ENCODE data around the gene ILKAP.

ILKAP gene

DNA sequence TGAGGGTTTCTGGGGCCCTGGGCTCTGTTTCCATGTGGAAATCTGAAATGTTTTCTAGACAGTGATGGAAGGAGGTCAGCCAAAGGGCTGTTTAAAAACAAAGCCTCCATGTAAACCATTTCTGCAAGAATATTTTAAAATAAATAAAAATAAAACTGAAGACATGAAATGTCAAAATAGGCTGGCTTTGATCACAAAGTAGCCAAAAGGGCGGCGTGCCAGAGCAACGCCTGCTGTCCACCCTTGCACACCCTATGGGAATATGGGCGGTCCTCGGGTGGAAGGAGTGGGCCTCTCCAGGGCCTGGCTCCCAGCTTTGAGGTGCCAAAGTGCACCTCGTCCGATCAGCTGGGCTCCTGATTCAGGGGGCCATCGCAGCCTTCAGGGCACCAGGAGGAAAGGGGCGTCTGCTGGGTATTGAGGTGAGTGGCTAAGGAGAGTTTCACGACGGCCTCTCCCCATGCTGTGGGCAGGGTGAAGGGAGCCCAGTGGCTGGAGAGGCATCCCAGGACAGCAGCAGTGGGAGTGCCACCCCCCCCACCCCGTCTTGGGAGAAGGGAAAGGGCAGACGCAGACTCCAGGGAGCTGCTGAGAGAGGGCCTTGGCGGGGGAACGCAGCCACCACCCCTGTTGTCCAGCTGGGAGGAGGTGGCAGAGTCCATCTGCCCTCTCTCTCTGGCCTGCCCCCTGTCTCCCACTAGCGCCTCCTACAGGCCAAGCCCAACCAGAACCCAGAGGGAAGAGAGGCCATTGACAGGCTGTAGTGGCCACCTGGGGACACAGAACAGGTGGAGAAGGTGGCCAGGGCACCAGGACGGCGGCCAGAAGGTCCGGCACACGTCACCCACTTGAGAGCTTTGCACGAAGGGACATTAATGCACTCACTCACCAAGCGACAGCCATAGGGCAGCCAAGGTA, 50.5 kb downstream of the ILKAP start:
- no peaks in the 10 kb centered on the region for H3K27me3 ChIP-seq (ENCODE audit: insufficient read depth, poor library complexity, severe bottlenecking)
- no peak overlapping the region for H3K27ac ChIP-seq (replicated peaks)
- TF ChIP-seq, protein P1, sequence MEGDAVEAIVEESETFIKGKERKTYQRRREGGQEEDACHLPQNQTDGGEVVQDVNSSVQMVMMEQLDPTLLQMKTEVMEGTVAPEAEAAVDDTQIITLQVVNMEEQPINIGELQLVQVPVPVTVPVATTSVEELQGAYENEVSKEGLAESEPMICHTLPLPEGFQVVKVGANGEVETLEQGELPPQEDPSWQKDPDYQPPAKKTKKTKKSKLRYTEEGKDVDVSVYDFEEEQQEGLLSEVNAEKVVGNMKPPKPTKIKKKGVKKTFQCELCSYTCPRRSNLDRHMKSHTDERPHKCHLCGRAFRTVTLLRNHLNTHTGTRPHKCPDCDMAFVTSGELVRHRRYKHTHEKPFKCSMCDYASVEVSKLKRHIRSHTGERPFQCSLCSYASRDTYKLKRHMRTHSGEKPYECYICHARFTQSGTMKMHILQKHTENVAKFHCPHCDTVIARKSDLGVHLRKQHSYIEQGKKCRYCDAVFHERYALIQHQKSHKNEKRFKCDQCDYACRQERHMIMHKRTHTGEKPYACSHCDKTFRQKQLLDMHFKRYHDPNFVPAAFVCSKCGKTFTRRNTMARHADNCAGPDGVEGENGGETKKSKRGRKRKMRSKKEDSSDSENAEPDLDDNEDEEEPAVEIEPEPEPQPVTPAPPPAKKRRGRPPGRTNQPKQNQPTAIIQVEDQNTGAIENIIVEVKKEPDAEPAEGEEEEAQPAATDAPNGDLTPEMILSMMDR (IDR thresholded peaks at IDR 0.05; ENCODE audit: insufficient read depth, low read length), result no peak
- TF ChIP-seq, protein P2, sequence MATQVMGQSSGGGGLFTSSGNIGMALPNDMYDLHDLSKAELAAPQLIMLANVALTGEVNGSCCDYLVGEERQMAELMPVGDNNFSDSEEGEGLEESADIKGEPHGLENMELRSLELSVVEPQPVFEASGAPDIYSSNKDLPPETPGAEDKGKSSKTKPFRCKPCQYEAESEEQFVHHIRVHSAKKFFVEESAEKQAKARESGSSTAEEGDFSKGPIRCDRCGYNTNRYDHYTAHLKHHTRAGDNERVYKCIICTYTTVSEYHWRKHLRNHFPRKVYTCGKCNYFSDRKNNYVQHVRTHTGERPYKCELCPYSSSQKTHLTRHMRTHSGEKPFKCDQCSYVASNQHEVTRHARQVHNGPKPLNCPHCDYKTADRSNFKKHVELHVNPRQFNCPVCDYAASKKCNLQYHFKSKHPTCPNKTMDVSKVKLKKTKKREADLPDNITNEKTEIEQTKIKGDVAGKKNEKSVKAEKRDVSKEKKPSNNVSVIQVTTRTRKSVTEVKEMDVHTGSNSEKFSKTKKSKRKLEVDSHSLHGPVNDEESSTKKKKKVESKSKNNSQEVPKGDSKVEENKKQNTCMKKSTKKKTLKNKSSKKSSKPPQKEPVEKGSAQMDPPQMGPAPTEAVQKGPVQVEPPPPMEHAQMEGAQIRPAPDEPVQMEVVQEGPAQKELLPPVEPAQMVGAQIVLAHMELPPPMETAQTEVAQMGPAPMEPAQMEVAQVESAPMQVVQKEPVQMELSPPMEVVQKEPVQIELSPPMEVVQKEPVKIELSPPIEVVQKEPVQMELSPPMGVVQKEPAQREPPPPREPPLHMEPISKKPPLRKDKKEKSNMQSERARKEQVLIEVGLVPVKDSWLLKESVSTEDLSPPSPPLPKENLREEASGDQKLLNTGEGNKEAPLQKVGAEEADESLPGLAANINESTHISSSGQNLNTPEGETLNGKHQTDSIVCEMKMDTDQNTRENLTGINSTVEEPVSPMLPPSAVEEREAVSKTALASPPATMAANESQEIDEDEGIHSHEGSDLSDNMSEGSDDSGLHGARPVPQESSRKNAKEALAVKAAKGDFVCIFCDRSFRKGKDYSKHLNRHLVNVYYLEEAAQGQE (IDR thresholded peaks at IDR 0.05; ENCODE audit: insufficient replicate concordance, low read depth), result no peak
- TF ChIP-seq POLR2AphosphoS5 (IDR thresholded peaks at IDR 0.05; ENCODE audit: low read depth) (no peak), GABPA (IDR thresholded peaks at IDR 0.05; ENCODE audit: low read depth) (no peak), SPI1 (IDR thresholded peaks at IDR 0.05; ENCODE audit: borderline replicate concordance, low read depth) (no peak)
- DNase-seq (ENCODE audit: low read depth in 1 of 2, low spot score in 1 of 2), result no peak
- no peak overlapping the region for H3K4me3 ChIP-seq (replicated peaks; ENCODE audit: insufficient read depth, low read length)

DNA sequence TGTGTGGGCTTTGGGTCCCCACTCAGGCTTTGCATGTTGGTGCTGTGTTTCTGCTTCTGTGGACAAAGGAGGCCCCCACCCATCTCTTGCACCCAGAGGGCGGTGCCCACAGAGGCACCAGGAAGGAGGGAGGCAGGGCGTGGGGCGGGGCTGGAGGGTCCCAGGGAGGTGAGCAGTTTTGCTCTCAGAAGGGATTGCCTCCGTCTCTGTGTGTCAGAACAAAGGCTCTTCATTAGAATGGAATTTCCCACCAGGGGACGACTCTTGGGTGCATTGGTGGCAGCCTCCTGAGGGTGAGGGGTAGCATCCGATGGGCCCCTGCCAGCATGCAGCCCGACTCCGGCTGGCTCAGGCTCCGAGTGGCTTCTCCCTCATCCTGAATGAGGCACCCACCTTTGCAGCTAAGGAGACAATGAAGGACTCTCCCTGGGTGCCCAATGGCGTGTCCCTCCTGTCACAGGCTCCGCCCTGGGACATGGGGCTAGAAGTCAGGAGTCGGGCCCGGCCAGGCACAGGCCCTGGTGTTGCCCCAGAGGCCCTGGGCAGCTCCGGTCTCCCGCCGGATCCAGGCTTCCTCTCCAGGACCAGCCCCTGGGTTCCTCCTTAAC, 51.8 kb downstream of the ILKAP start:
- H3K4me3 ChIP-seq (replicated peaks; ENCODE audit: insufficient read depth, low read length), result no peak overlapping the region
- no peak for DNase-seq (ENCODE audit: low read depth in 1 of 2, low spot score in 1 of 2)
- TF ChIP-seq, protein P1 (IDR thresholded peaks at IDR 0.05; ENCODE audit: insufficient read depth, low read length), result no peak
- TF ChIP-seq, protein P2 (IDR thresholded peaks at IDR 0.05; ENCODE audit: insufficient replicate concordance, low read depth), result no peak
- TF ChIP-seq POLR2AphosphoS5 (IDR thresholded peaks at IDR 0.05; ENCODE audit: low read depth) (no peak), SPI1 (IDR thresholded peaks at IDR 0.05; ENCODE audit: borderline replicate concordance, low read depth) (no peak), GABPA (IDR thresholded peaks at IDR 0.05; ENCODE audit: low read depth) (no peak)
- H3K27ac ChIP-seq (replicated peaks), result no peak overlapping the region
- no peaks in the 10 kb centered on the region for H3K27me3 ChIP-seq (ENCODE audit: insufficient read depth, poor library complexity, severe bottlenecking)

DNA sequence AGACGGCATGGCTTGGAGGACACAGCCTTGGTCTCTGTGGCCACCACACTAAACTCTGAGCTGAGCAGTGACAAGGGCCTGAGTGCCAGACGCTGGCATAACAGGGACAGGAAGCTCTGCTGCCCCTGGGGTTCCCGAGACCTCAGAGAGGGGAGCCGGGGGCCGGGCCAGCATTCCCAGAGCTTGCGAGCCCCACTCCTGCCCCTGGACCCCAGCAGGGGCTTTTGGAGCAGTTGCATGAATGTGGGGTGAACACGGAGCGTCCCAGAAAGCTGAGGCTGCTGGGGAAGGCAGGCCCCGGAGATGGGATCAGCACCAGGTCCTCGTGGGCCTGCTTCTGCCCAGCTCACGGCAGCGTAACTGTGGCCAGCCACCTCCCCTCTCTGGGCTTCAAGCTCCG, 52.3 kb downstream of the ILKAP start:
- TF ChIP-seq, protein P1 (IDR thresholded peaks at IDR 0.05; ENCODE audit: insufficient read depth, low read length), result no peak
- TF ChIP-seq, protein P2 (IDR thresholded peaks at IDR 0.05; ENCODE audit: insufficient replicate concordance, low read depth), result no peak
- TF ChIP-seq GABPA (IDR thresholded peaks at IDR 0.05; ENCODE audit: low read depth) (no peak), SPI1 (IDR thresholded peaks at IDR 0.05; ENCODE audit: borderline replicate concordance, low read depth) (no peak), POLR2AphosphoS5 (IDR thresholded peaks at IDR 0.05; ENCODE audit: low read depth) (no peak)
- DNase-seq (ENCODE audit: low read depth in 1 of 2, low spot score in 1 of 2), result no peak
- no peak overlapping the region for H3K27ac ChIP-seq (replicated peaks)
- no peaks in the 10 kb centered on the region for H3K27me3 ChIP-seq (ENCODE audit: insufficient read depth, poor library complexity, severe bottlenecking)
- H3K4me3 ChIP-seq (replicated peaks; ENCODE audit: insufficient read depth, low read length), result no peak overlapping the region
